ENCODE results near the gene BLMH.

DNA sequence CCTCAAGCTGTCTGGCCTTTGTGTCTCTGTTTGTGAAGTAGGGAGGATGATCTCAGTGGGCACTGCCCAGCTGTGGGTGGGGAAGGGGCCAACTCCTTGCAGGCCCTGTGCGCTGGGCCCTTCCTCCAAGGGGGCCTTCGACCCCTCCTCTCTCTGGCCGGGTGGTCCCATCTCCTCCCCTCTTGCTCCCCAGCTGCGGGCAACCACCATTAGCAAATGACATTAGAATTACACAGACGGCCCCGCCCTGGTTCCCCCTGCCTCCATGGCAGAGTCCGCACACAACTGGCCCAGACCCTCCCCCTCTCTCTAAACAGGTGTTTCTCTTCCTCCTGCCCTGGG lies 53.8 kb downstream of the BLMH start:
- TF ChIP-seq, protein P1, sequence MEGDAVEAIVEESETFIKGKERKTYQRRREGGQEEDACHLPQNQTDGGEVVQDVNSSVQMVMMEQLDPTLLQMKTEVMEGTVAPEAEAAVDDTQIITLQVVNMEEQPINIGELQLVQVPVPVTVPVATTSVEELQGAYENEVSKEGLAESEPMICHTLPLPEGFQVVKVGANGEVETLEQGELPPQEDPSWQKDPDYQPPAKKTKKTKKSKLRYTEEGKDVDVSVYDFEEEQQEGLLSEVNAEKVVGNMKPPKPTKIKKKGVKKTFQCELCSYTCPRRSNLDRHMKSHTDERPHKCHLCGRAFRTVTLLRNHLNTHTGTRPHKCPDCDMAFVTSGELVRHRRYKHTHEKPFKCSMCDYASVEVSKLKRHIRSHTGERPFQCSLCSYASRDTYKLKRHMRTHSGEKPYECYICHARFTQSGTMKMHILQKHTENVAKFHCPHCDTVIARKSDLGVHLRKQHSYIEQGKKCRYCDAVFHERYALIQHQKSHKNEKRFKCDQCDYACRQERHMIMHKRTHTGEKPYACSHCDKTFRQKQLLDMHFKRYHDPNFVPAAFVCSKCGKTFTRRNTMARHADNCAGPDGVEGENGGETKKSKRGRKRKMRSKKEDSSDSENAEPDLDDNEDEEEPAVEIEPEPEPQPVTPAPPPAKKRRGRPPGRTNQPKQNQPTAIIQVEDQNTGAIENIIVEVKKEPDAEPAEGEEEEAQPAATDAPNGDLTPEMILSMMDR (conservative IDR thresholded peaks at IDR 0.05; ENCODE audit: low read depth in 2 of 2), result no peak
- TF ChIP-seq EZH2 (IDR thresholded peaks at IDR 0.05; ENCODE audit: low read depth, unreplicated experiment) (no peak), POLR2AphosphoS5 (IDR thresholded peaks at IDR 0.05; ENCODE audit: low read depth) (no peak), EZH2phosphoT487 (IDR thresholded peaks at IDR 0.05; ENCODE audit: unreplicated experiment) (no peak), ZNF331 (CRISPR knock-in tag; IDR thresholded peaks at IDR 0.05; ENCODE audit: low read depth) (no peak), ZNF114 (CRISPR knock-in tag; IDR thresholded peaks at IDR 0.05) (no peak), JUNB (IDR thresholded peaks at IDR 0.05; ENCODE audit: unreplicated experiment) (no peak), CREB1 (CRISPR knock-in tag; IDR thresholded peaks at IDR 0.05; ENCODE audit: low read depth) (no peak)
- TF ChIP-seq, protein P2, sequence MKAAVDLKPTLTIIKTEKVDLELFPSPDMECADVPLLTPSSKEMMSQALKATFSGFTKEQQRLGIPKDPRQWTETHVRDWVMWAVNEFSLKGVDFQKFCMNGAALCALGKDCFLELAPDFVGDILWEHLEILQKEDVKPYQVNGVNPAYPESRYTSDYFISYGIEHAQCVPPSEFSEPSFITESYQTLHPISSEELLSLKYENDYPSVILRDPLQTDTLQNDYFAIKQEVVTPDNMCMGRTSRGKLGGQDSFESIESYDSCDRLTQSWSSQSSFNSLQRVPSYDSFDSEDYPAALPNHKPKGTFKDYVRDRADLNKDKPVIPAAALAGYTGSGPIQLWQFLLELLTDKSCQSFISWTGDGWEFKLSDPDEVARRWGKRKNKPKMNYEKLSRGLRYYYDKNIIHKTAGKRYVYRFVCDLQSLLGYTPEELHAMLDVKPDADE (IDR thresholded peaks at IDR 0.05), result no peak
- TF ChIP-seq, protein P3, sequence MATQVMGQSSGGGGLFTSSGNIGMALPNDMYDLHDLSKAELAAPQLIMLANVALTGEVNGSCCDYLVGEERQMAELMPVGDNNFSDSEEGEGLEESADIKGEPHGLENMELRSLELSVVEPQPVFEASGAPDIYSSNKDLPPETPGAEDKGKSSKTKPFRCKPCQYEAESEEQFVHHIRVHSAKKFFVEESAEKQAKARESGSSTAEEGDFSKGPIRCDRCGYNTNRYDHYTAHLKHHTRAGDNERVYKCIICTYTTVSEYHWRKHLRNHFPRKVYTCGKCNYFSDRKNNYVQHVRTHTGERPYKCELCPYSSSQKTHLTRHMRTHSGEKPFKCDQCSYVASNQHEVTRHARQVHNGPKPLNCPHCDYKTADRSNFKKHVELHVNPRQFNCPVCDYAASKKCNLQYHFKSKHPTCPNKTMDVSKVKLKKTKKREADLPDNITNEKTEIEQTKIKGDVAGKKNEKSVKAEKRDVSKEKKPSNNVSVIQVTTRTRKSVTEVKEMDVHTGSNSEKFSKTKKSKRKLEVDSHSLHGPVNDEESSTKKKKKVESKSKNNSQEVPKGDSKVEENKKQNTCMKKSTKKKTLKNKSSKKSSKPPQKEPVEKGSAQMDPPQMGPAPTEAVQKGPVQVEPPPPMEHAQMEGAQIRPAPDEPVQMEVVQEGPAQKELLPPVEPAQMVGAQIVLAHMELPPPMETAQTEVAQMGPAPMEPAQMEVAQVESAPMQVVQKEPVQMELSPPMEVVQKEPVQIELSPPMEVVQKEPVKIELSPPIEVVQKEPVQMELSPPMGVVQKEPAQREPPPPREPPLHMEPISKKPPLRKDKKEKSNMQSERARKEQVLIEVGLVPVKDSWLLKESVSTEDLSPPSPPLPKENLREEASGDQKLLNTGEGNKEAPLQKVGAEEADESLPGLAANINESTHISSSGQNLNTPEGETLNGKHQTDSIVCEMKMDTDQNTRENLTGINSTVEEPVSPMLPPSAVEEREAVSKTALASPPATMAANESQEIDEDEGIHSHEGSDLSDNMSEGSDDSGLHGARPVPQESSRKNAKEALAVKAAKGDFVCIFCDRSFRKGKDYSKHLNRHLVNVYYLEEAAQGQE (IDR thresholded peaks at IDR 0.05; ENCODE audit: unreplicated experiment), result no peak
